T-helper 1 cell treated with Interleukin-12 subunit alpha and Interleukin-12 subunit beta and Interleukin-4 antibody, amounts not matched to agents 30 μg/mL and 1 μg/mL, for 36 hours (primary cell): ENCODE results near the gene SPEN.
"Not testable (repeated sequence)": the region's sequence is repeated elsewhere in the genome, so short reads cannot be mapped to it uniquely, and the experiment has no call there.

Experiments
- H3K27ac Mint-ChIP-seq: one replicate; pipeline ENCODE4 v1.8.0; 2021; ENCODE audit warnings: mild to moderate bottlenecking, mixed read lengths
- H3K27me3 Mint-ChIP-seq: one replicate; pipeline ENCODE4 v1.8.0; 2021; ENCODE audit warnings: low read depth, mixed read lengths
- H3K36me3 Mint-ChIP-seq: one replicate; pipeline ENCODE4 v1.8.0; 2021; ENCODE audit warnings: low read depth, mixed read lengths
- H3K4me1 Mint-ChIP-seq: one replicate; pipeline ENCODE4 v1.8.0; 2021; ENCODE audit warnings: low read depth, mixed read lengths
- H3K4me3 Mint-ChIP-seq: one replicate; pipeline ENCODE4 v1.8.0; 2021; ENCODE audit warnings: mild to moderate bottlenecking, moderate library complexity, mixed read lengths
- H3K9me3 Mint-ChIP-seq: one replicate; pipeline ENCODE4 v1.8.0; 2021; ENCODE audit warnings: mixed read lengths

Gene SPEN

GRCh38 chr1:15847100-15847892 lies at the start of gene SPEN:
TSS of gene SPEN (plus strand) at chr1:15847707. CDS start at chr1:15848068, 361 bp downstream.
- no peaks in the 10 kb centered on the region for H3K27me3 Mint-ChIP-seq
- peak within 1 kb of the TSS; percentile 97 for H3K4me3 Mint-ChIP-seq
- peaks cover 28% of the 10 kb centered on the region for H3K4me1 Mint-ChIP-seq
- H3K9me3 Mint-ChIP-seq, result no peaks in the 10 kb centered on the region
- H3K27ac Mint-ChIP-seq, result peak within 1 kb of the TSS; percentile 94
- H3K36me3 Mint-ChIP-seq, result no peaks in the 10 kb centered on the region

GRCh38 chr1:15799004-15799867 lies 48.3 kb upstream of the SPEN start:
- no peaks in the 10 kb centered on the region for H3K36me3 Mint-ChIP-seq
- no peaks in the 10 kb centered on the region for H3K4me1 Mint-ChIP-seq
- no peaks in the 10 kb centered on the region for H3K9me3 Mint-ChIP-seq
- H3K27me3 Mint-ChIP-seq, result peaks cover 6% of the 10 kb centered on the region
- no peak overlapping the region for H3K4me3 Mint-ChIP-seq
- H3K27ac Mint-ChIP-seq, result no peak overlapping the region

- Mint-ChIP-seq H3K9me3 (no peaks in the 10 kb centered on the region), H3K27me3 (peaks cover 6% of the 10 kb centered on the region), H3K4me3 (no peak overlapping the region), H3K4me1 (no peaks in the 10 kb centered on the region), H3K36me3 (no peaks in the 10 kb centered on the region), H3K27ac (no peak overlapping the region)
Observed at GRCh38 chr1:15799928-15800835, 47.3 kb upstream of the SPEN start.

GRCh38 chr1:15802234-15802965 lies 45.1 kb upstream of the SPEN start:
- Mint-ChIP-seq H3K9me3 (no peaks in the 10 kb centered on the region), H3K36me3 (no peaks in the 10 kb centered on the region), H3K4me1 (no peaks in the 10 kb centered on the region), H3K27ac (no peak overlapping the region), H3K4me3 (no peak overlapping the region), H3K27me3 (peaks cover 6% of the 10 kb centered on the region)

GRCh38 chr1:15803380-15803779 lies 44.1 kb upstream of the SPEN start:
- H3K4me1 Mint-ChIP-seq, result no peaks in the 10 kb centered on the region
- peaks cover 6% of the 10 kb centered on the region for H3K27me3 Mint-ChIP-seq
- H3K4me3 Mint-ChIP-seq, result no peak overlapping the region
- H3K9me3 Mint-ChIP-seq, result no peaks in the 10 kb centered on the region
- H3K36me3 Mint-ChIP-seq, result no peaks in the 10 kb centered on the region
- H3K27ac Mint-ChIP-seq, result no peak overlapping the region

GRCh38 chr1:15804060-15804459 lies 43.4 kb upstream of the SPEN start:
- H3K36me3 Mint-ChIP-seq, result no peaks in the 10 kb centered on the region
- peaks cover 6% of the 10 kb centered on the region for H3K27me3 Mint-ChIP-seq
- no peak overlapping the region for H3K4me3 Mint-ChIP-seq
- H3K9me3 Mint-ChIP-seq, result no peaks in the 10 kb centered on the region
- no peaks in the 10 kb centered on the region for H3K4me1 Mint-ChIP-seq
- H3K27ac Mint-ChIP-seq, result no peak overlapping the region

GRCh38 chr1:15807121-15807520 lies 40.4 kb upstream of the SPEN start:
- Mint-ChIP-seq H3K9me3 (no peaks in the 10 kb centered on the region), H3K27ac (no peak overlapping the region), H3K4me1 (no peaks in the 10 kb centered on the region), H3K4me3 (no peak overlapping the region), H3K36me3 (no peaks in the 10 kb centered on the region), H3K27me3 (peaks cover 3% of the 10 kb centered on the region)

- not testable (repeated sequence) for H3K36me3 Mint-ChIP-seq, H3K4me1 Mint-ChIP-seq, H3K27ac Mint-ChIP-seq, H3K4me3 Mint-ChIP-seq, H3K27me3 Mint-ChIP-seq, H3K9me3 Mint-ChIP-seq
Observed at GRCh38 chr1:15807549-15807948, 40.0 kb upstream of the SPEN start, which contains the start of gene UQCRHL. TSS of gene UQCRHL (minus strand) at chr1:15807649. CDS start at chr1:15807649, 0 bp downstream.

GRCh38 chr1:15808955-15809354 lies 38.6 kb upstream of the SPEN start:
- H3K27me3 Mint-ChIP-seq, result no peaks in the 10 kb centered on the region
- no peaks in the 10 kb centered on the region for H3K4me1 Mint-ChIP-seq
- no peaks in the 10 kb centered on the region for H3K9me3 Mint-ChIP-seq
- no peak overlapping the region for H3K4me3 Mint-ChIP-seq
- no peaks in the 10 kb centered on the region for H3K36me3 Mint-ChIP-seq
- no peak overlapping the region for H3K27ac Mint-ChIP-seq

GRCh38 chr1:15810073-15810472 lies 37.4 kb upstream of the SPEN start:
- Mint-ChIP-seq H3K36me3 (no peaks in the 10 kb centered on the region), H3K4me1 (no peaks in the 10 kb centered on the region), H3K27ac (no peak overlapping the region), H3K27me3 (no peaks in the 10 kb centered on the region), H3K9me3 (no peaks in the 10 kb centered on the region), H3K4me3 (no peak overlapping the region)

- no peaks in the 10 kb centered on the region for H3K36me3 Mint-ChIP-seq
Observed at GRCh38 chr1:15816674-15817073, 30.8 kb upstream of the SPEN start.

GRCh38 chr1:15820478-15820877 lies 27.0 kb upstream of the SPEN start:
- no peaks in the 10 kb centered on the region for H3K36me3 Mint-ChIP-seq
- H3K4me3 Mint-ChIP-seq, result no peak overlapping the region
- H3K4me1 Mint-ChIP-seq, result peaks cover 6% of the 10 kb centered on the region
- H3K27ac Mint-ChIP-seq, result no peak overlapping the region
- no peaks in the 10 kb centered on the region for H3K9me3 Mint-ChIP-seq
- no peaks in the 10 kb centered on the region for H3K27me3 Mint-ChIP-seq

More at GRCh38 chr1:15816674-15817073, 30.8 kb upstream of the SPEN start:
- Mint-ChIP-seq H3K27ac (no peak overlapping the region), H3K9me3 (no peaks in the 10 kb centered on the region), H3K4me1 (peaks cover 6% of the 10 kb centered on the region), H3K4me3 (no peak overlapping the region), H3K27me3 (no peaks in the 10 kb centered on the region)

GRCh38 chr1:15825800-15826199 lies 21.7 kb upstream of the SPEN start:
- Mint-ChIP-seq H3K36me3 (no peaks in the 10 kb centered on the region), H3K27ac (no peak overlapping the region), H3K27me3 (no peaks in the 10 kb centered on the region), H3K4me3 (no peak overlapping the region), H3K4me1 (peaks cover 10% of the 10 kb centered on the region), H3K9me3 (no peaks in the 10 kb centered on the region)
